ENCODE results near the gene RRP15.

- no peak for TF ChIP-seq CTCF (optimal IDR thresholded peaks at IDR 0.05 in 1 of 3, IDR thresholded peaks at IDR 0.05 in 1 of 3, conservative IDR thresholded peaks at IDR 0.05 in 1 of 3; ENCODE audit: extremely low read depth in 1 of 3, insufficient read depth in 2 of 3, low read length in 3 of 3)
- TF ChIP-seq EZH2 (IDR thresholded peaks at IDR 0.05; ENCODE audit: low read length) = no peak
Measured at GRCh38 chr1:218347723-218348627, 62.9 kb downstream of the RRP15 start.

Data from keratinocyte (primary cell).